ENCODE data around the gene AP3D1. TPM values are rescaled to one million over a fixed set of nuclear protein-coding genes. Genes with fewer than 3 reads are reported as not detected.
A peak's percentile ranks its signal among the peaks of the same experiment; 100 is the strongest.

Gene AP3D1
- total RNA-seq, 4 donors from 2014 or later, result 101 to 189 (median 152) TPM

DNA sequence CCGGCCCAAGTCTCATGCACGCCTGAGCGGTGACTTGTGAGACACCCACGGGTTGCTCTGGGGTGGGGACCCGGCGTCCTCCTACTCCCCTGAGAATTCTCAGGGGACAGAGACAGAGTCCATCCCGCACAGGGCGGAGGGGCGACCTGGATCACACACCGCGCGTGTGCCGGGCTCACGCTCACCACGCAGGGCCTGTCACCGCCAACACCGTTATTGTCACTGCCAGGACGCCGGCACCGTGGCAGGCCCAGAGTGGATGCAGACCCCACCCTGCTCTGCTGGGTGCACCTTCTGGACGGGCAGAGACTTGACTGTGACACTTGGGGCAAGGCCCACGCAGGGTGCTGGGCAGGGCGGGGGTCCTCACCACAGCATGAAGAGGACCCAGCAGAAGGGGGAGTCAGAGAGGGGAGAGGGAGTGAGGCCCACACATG, 71.5 kb downstream of the AP3D1 start:
- H3K27ac ChIP-seq, result peak overlapping the region in 1 of 4 donors; percentile 86

GRCh38 chr19:2079076-2079864, 72.1 kb downstream of the AP3D1 start:
- no peak for TF ChIP-seq POLR2A (IDR thresholded peaks at IDR 0.05)
- no peak for TF ChIP-seq CTCF (IDR thresholded peaks at IDR 0.05)
- no peak for TF ChIP-seq POLR2AphosphoS5 (IDR thresholded peaks at IDR 0.05)
- TF ChIP-seq EP300 (IDR thresholded peaks at IDR 0.05; ENCODE audit: low read depth), result no peak
- no peaks in the 10 kb centered on the region for H3K27me3 ChIP-seq
- H3K4me1 ChIP-seq, result peaks cover 0 to 29% (median 10%) of the 10 kb centered on the region in 4 donors
- H3K36me3 ChIP-seq, result peaks cover 0 to 42% (median 18%) of the 10 kb centered on the region in 4 donors
- in situ Hi-C loops (cut with MboI; ENCODE audit: low pct_ligation_motif_present in 1 of 4, low pct_unique_long_range_greater_than_20kb in 1 of 4, low sequenced_read_pairs in 3 of 4) (loop anchor here in 1 of 4 donors (10.0 kb wide), 1 partner anchor 54 kb away; no protein-coding TSS in a partner anchor), intact Hi-C loops (cut with DNase I; ENCODE audit: low total_unique reads) (loop anchor here (10.0 kb wide), 1 partner anchor 154 kb away; no protein-coding TSS in a partner anchor)
- H3K4me3 ChIP-seq, result no peak overlapping the region
- DNase-seq, result no peak
- no peak overlapping the region for H3K27ac ChIP-seq
- 92% methylated on average over 25 of the region's 32 CpGs; no CpG with 5 or more reads in 1 of the 2 donors for WGBS, 2 donors (ENCODE audit: low coverage in 1 of 2)
- no peaks in the 10 kb centered on the region for H3K9me3 ChIP-seq

More for the DNA sequence above, 71.5 kb downstream of the AP3D1 start:
- Histone ChIP-seq H3K4me1 (peaks cover 0 to 25% (median 10%) of the 10 kb centered on the region in 4 donors), H3K4me3 (no peak overlapping the region), H3K9me3 (no peaks in the 10 kb centered on the region), H3K27me3 (no peaks in the 10 kb centered on the region), H3K36me3 (peaks cover 0 to 38% (median 16%) of the 10 kb centered on the region in 4 donors)
- DNase-seq, result no peak
- in situ Hi-C loops (cut with MboI; ENCODE audit: low pct_ligation_motif_present in 1 of 4, low pct_unique_long_range_greater_than_20kb in 1 of 4, low sequenced_read_pairs in 3 of 4), result loop anchor here in 1 of 4 donors (10.0 kb wide), 1 partner anchor 55 kb away; no protein-coding TSS in a partner anchor
- 67% methylated on average over 7 of the region's 23 CpGs; no CpG with 5 or more reads in 1 of the 2 donors for WGBS, 2 donors (ENCODE audit: low coverage in 1 of 2)
- TF ChIP-seq CTCF (IDR thresholded peaks at IDR 0.05) (no peak), POLR2A (IDR thresholded peaks at IDR 0.05) (no peak), EP300 (IDR thresholded peaks at IDR 0.05; ENCODE audit: low read depth) (no peak), POLR2AphosphoS5 (IDR thresholded peaks at IDR 0.05) (no peak)
- intact Hi-C loops (cut with DNase I; ENCODE audit: low total_unique reads), result loop anchor here (10.0 kb wide), 1 partner anchor 155 kb away; no protein-coding TSS in a partner anchor

GRCh38 chr19:2077833-2078619, 73.3 kb downstream of the AP3D1 start:
- Histone ChIP-seq H3K36me3 (peaks cover 0 to 48% (median 23%) of the 10 kb centered on the region in 4 donors), H3K27me3 (no peaks in the 10 kb centered on the region), H3K27ac (no peak overlapping the region), H3K9me3 (no peaks in the 10 kb centered on the region), H3K4me3 (no peak overlapping the region), H3K4me1 (peaks cover 0 to 30% (median 10%) of the 10 kb centered on the region in 4 donors)
- intact Hi-C loops (cut with DNase I; ENCODE audit: low total_unique reads) (loop anchor here (10.0 kb wide), 1 partner anchor 153 kb away; no protein-coding TSS in a partner anchor), in situ Hi-C loops (cut with MboI; ENCODE audit: low pct_ligation_motif_present in 1 of 4, low pct_unique_long_range_greater_than_20kb in 1 of 4, low sequenced_read_pairs in 3 of 4) (loop anchor here in 1 of 4 donors (10.0 kb wide), 1 partner anchor 53 kb away; no protein-coding TSS in a partner anchor)
- WGBS, 2 donors (ENCODE audit: low coverage in 1 of 2), result 94% methylated on average over 44 of the region's 44 CpGs; no CpG with 5 or more reads in 1 of the 2 donors
- DNase-seq, result no peak
- no peak for TF ChIP-seq EP300 (IDR thresholded peaks at IDR 0.05; ENCODE audit: low read depth)
- no peak for TF ChIP-seq POLR2A (IDR thresholded peaks at IDR 0.05)

DNA sequence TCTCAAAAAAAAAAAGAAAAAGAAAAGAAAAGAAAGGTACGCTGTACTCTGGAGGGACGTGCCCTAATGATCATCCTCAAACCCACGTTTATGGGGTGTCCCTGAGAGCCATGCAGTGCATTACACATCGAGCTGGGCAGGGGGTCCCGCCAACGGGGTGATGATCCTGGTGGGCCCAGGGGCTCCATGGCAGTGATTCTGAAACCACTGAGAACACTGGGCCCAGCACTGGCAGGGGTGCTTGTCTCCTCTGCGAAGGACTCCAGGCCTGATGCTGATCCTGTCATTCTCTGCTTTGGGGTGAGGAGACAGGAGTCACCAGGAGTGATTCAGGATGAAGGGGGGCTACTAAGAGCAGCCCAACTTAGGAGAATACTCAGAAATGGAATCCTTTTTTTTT, 74.0 kb downstream of the AP3D1 start:
- Histone ChIP-seq H3K27ac (no peak overlapping the region), H3K27me3 (no peaks in the 10 kb centered on the region), H3K36me3 (peaks cover 0 to 54% (median 26%) of the 10 kb centered on the region in 4 donors), H3K9me3 (no peaks in the 10 kb centered on the region), H3K4me1 (peaks cover 0 to 24% (median 8%) of the 10 kb centered on the region in 4 donors), H3K4me3 (no peak overlapping the region)
- DNase-seq, result no peak
- intact Hi-C loops (cut with DNase I; ENCODE audit: low total_unique reads) (loop anchor here (10.0 kb wide), 1 partner anchor 153 kb away; no protein-coding TSS in a partner anchor), in situ Hi-C loops (cut with MboI; ENCODE audit: low pct_ligation_motif_present in 1 of 4, low pct_unique_long_range_greater_than_20kb in 1 of 4, low sequenced_read_pairs in 3 of 4) (loop anchor here in 1 of 4 donors (10.0 kb wide), 1 partner anchor 53 kb away; no protein-coding TSS in a partner anchor)
- 87 to 92% methylated on average over 2 to 7 of the region's 7 CpGs for WGBS, 2 donors (ENCODE audit: low coverage in 1 of 2)
- TF ChIP-seq CTCF (IDR thresholded peaks at IDR 0.05) (no peak), POLR2AphosphoS5 (IDR thresholded peaks at IDR 0.05) (no peak), POLR2A (IDR thresholded peaks at IDR 0.05) (no peak), EP300 (IDR thresholded peaks at IDR 0.05; ENCODE audit: low read depth) (no peak)

Data from transverse colon (tissue), 4 donors.